ENCODE data around the gene SLK.

The SLK gene

DNA sequence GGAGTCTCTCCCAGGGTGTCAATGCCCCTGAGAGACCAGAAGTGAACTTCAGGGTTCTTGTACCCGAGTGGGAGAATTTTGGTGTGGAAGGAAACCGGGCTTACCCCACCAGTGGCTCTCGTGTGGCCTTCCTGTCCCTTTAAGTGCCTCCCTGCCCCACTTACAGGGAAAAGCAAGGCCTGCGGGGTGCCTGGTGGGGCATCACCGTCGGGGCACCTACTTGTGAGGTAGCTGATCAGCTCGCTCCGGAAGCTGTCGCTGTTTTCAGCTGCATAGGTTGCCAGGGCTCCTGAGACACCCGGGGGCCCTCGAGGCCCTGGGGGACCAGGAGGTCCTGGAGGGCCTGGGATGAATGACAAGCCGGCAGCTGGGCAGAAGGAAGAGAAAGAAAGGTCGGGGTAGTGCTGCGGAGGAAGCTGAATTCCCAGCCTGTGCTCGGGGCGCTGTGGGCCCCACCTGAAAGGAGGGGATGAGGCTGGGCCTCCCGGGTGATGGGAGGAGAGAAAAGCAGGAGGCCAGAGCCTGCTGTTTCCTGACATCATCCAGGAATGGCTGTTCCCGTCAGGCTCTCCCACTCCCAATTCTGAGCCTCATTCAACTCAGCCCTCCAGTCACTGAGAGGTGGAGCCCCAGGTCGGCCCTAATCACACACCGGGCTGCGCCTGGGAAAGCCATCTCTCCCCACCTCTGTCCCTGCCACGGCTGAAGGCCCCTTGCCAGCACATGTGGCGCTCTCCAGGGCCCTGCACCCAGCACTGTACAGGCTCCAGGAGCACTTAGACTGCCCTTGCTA is 67.7 kb downstream of the SLK start:
- DNase-seq (ENCODE audit: low spot score), result no peak

DNA sequence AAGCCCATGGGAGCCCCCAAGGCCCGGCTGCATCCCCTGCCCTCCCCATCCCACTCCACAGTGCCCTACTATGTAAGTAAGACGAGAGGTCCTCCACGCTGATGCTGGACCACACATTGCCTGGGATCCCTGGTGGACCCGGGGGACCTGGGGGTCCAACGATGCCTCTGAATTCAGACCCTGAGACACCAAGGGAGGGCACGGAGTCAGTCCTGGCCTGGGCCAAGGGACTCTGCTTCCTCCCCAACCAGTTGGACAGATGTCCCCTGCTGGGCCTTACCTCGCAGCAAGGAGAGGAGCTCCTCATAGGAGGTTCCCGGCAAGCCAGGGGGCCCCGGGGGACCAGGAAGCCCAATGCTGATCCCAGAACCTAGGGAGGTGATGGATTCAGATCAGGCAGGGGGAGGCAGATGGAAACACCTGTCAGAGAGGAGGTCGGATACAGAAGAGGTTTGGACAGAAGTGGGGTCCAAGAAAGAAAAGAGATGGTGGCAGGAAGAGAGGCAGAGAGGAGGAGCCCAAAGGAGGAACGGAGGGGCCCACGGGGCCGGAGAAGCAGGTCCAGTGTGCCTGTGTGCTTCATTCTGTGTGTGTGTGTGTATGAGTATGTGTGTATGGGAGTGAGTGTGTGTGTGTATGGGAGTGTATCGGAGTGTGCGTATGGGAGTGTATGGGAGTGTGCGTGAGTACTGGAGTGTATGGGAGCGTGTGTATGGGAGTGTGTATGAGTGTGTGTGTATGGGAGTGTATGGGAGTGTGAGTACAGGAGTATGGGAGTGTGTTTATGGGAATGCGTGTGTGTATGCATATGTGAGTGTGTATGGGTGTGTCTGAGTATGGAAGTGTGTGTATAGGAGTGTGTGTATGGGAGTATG is 68.5 kb downstream of the SLK start:
- DNase-seq (ENCODE audit: low spot score), result no peak

DNA sequence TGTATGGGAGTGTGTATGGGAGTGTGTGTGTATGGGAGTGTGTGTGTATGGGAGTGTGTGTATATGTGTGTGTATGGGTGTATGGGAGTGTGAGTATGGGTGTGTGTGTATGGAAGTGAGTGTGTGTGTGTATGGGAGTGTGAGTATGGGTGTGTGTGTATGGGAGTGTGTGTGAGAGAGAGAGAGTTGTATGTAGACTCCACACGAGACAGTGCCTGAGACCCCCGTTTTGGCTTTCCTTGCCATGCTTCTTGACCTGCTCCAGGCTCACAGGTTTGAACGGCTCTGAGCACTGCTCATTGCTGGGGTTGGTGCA is 69.1 kb downstream of the SLK start:
- no peak for DNase-seq (ENCODE audit: low spot score)

GRCh38 chr10:104036518-104037260 is 69.7 kb downstream of the SLK start:
- no peak for DNase-seq (ENCODE audit: low spot score)

- DNase-seq (ENCODE audit: low spot score), result no peak
Observed at GRCh38 chr10:104037261-104037951, 70.5 kb downstream of the SLK start.

DNA sequence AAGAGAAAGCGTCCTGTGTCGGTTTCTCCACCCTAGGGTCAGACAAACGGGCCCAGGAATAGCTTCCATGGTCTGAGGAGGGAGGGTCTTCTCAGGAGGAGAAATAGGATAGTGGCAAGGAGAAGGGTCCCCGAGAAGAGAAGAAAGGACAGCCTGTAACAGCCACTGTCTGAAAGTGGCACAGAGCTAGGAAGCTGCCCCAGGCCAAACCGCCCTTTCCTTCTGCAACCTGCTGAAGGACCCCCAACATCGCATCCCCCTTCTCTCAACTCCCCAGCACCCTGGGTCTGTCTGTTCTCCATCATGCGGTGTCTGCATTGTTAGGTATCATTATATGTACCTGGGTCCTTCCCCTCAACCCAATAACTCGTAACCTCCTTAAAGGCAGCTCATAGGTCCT is 71.6 kb downstream of the SLK start:
- DNase-seq (ENCODE audit: low spot score), result no peak

GRCh38 chr10:104038958-104039752 is 72.2 kb downstream of the SLK start:
- DNase-seq (ENCODE audit: low spot score), result no peak

DNA sequence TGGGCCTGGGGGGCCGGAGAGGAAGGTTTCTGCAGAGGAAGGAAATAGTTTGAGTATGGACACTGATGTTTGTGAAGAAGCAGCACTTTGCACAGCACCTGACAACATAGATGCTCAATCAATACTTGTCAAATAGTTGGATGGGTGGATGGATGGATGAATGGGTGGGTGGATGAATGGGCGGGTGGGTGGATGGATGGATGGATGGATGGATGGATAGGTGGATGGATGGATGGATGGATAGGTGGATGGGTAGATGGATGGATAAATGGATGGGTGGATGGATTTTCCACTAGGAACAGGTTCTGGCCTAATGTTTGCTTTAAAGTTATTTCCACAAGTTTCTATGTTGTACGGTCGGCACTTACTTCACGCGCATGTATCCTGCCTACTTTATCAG is 73.4 kb downstream of the SLK start:
- DNase-seq (ENCODE audit: low spot score), result no peak

DNA sequence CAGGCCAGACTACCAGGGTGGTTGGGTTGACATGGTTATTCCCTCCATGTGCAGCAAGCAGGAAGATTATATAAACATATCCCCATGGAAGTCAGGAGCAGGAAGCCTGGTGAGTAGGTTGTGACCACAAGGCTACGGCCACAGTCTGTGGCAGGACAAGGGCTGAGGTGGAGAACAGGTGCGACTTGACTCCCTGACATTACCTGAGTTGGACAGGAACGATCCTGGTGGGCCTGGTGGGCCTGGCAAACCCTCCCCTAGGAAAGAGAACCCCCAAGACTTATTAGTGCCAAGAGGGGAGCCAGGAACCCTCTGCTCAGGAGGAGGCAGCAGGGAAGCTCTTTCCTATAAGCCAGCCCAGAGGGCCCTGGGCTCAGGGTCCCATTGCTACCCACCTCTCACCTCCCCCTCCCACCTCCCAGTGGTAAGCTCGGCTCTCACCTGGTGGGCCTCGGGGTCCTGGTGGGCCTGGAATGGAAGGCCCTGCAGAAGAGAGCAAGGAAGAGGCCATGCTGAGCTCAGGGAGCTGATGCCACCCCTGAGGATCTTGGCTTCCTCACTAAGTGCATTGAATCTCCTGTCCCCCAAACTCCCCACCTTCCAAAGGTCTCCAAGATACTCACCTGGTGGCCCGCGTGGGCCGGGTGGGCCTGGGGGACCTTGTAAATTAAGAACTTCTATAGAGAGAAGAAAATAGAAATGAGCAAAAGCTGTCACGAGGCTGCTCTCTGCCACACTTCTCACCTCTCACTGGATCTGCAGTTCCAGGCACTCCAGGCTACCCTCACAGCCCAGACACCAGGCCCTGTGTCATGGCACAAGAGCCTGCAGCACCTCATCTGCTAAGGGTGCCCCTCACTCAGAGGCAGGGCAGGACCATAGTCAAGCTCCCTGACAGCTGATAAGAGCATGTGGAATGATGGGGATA is 74.2 kb downstream of the SLK start:
- DNase-seq (ENCODE audit: low spot score), result no peak

GRCh38 chr10:104041891-104042535 is 75.1 kb downstream of the SLK start:
- DNase-seq (ENCODE audit: low spot score), result no peak

- no peak for DNase-seq (ENCODE audit: low spot score)
Observed at GRCh38 chr10:104043185-104043830, 76.4 kb downstream of the SLK start.

DNA sequence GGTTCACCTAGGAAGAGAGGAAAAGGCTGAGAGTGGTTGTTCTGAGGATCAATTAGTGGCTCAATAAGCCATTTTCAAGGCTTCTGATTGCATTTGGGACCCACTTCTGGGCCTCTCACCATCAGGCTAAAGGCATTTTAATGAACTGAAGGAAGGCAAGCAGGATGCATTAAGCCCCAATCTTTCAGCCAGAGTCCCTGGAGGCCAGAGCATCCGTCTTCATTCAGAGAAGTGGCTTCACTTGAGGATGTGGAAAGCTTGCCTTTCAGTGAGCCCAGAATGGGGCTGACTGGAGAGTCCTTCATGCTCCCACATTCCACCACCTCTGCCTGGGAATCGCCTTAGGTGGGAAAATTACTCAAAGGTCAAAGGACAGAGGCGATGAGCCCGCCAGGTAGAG is 76.9 kb downstream of the SLK start:
- DNase-seq (ENCODE audit: low spot score), result no peak

DNA sequence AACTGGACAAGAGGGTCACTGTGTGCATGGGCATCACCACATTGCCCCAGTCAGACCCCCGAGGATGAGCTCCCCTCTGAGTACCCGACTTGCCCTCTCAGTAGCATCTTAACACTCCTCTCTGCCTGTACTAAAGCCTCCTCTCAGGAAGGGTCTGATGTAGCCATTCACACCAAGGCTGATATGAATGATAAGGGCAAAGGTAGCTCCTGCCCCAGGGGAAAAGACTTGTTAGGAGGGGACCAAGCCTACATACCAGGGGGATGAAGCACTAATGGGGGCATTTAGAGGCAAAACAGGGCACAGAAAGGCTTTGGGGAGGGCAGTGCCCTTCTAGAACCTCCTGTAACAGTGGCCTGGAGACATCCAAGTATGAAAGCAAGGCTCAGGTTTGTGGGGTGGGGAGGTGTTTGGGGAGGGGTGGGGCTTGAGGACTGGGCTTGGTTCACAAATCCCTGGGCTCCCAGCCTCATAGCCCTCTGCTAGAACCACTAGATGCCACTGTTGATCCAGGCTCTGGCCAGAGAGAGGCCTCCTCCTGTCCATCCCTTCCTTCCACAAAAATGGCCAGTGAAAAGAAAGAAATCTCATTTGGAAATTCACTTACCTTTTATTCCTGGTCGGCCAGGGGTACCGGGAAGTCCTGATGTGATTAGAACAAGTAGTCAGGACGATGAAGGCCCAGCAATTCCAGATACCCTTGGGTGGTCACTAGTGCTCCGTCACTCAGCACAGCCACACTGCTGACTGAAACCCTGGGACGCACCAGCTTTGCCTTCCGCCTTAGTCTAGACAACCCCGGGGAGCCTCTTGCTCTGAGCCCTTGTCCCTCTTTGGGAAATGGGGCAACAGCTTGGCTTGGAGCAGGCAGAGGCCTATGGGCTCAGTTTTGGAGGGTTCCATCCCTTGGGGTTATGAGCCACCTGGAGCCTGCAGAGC is 78.5 kb downstream of the SLK start:
- no peak for DNase-seq (ENCODE audit: low spot score)

DNA sequence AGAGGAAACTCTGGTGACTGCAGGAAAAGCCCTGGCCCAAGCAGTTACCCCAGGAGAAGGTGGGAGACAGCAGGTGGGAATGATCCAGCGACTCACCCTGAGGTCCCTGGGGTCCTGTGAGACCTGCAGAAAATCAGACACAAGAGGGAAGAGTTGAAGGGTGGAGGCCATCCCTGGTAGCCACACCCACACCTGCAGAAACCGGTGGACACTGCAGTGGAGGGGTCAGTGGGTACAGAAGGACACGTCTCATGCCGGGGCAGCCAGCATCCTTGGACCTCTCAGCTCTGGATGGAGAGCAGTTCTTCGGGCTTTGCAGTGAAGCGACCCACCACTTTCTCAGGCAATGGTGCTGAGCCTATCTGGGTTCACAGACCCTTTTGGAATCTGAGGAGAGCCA is 79.7 kb downstream of the SLK start:
- DNase-seq (ENCODE audit: low spot score), result no peak

DNA sequence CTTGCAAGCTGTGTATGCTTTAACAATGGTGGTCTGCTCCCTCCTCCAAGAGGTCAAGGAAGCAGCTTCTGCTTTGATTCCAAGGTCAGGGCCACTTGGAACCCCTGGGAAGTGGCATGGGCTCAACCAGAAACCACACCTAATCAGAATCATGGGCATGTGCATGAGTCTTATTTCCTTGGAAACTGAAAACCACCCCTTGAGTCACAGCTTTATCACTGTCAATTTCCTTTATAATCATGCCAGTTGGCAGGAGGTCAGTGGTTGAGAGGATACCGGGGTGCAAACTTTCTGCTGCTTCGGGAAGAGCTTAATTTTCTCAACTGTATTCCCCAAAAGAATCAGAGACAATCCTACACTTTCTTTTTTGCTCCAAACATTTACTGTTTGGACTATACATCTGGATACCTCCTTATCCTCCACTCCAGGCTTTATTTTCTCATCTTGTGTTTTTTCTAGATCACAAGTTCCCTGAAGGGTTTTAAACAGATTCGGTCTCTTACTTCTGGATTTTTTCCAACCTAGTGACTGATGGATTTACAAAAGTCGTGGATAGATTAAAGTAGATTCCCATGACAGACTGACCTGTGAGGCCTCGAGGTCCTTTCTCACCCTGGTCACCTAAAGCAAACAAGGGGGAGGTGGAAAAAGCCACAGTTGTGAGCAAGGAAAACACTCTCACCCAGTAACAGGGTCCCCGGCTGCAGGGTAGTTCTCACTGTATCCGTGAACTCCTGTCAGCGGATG is 82.7 kb downstream of the SLK start:
- no peak for DNase-seq (ENCODE audit: low spot score)

DNA sequence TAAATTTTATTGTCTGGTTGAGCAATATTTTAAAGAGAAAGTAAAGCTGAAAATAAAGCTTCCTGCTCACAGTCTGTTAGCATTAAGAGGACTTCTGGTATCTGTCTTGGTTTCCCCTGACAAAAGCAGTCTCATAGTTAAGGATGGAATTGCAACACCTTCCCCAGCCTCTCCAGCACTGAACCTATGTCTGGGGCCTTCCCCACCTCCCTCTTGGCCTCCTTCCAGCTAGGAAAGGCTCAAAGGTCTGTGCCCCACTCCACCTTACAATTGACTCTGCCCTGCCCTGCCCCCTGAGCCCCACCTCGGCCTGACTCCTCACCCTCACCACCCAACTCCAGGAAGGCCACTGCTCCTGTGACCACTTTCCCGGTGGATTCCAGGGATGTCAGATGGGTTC is 85.5 kb downstream of the SLK start:
- DNase-seq (ENCODE audit: low spot score), result no peak

DNA sequence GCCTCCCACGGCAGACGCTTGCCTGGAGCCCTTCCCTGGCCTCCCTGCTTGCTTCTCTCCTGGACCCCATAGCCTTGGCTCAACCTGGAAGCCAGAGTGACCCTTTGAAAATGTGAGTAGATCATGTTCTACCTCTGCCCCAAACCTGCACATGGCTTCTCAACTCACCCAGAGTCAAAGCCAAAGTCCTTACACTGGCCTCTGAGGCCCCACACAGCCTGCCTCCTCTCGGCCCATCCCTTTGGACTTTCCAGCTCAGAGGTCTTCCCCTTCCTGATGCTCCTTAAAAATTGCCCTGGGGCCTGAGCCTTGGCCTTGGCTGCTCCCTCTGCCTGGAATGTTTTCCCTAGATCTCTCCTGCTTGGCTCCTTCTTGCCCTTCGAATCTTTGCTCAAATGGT is 86.3 kb downstream of the SLK start:
- no peak for DNase-seq (ENCODE audit: low spot score)
